ENCODE results near the gene AVPI1.
"Not testable (repeated sequence)": the region's sequence is repeated elsewhere in the genome, so short reads cannot be mapped to it uniquely, and the experiment has no call there.

The AVPI1 gene

DNA sequence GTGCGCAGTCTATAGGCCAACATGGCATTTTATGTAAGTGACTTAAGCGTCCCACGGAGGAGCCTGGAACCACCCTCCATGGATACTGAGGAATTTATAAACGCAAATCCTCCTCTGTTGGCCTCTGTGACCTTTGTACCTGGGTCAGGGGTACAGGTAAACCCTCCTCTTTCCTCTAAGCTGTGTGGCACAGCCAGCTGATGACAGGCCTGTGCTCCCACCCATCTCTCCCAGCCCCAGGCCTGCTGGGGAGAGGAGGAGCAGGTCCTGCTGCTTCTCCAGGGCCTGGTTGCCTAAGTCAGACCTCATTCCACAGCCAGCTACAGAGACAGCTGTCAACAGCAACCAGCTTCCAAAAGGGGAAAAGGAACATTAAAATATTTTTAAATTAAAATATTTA is 5.0 kb downstream of the AVPI1 start:
- DNase-seq = no peak

DNA sequence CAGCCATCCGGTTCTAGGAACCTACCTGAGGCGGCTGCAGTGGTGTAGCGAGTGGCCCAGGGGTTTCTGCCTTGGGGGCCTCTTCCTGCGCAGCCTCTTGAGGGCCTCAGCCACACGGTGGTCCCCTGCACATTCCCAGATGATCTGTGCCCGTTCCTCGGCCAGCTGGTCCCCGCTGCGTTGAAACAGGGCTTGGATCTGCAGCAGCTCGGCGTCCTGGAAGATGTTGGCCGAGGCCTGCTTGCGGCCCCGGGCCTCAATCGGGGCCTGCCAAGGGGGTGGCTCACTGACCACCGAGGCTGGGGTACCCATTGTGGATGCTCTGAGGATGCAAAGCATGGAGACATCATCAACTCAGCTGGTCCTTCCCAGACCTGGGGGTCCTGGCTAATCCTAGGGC is 7.4 kb downstream of the AVPI1 start:
- no peak for DNase-seq

DNA sequence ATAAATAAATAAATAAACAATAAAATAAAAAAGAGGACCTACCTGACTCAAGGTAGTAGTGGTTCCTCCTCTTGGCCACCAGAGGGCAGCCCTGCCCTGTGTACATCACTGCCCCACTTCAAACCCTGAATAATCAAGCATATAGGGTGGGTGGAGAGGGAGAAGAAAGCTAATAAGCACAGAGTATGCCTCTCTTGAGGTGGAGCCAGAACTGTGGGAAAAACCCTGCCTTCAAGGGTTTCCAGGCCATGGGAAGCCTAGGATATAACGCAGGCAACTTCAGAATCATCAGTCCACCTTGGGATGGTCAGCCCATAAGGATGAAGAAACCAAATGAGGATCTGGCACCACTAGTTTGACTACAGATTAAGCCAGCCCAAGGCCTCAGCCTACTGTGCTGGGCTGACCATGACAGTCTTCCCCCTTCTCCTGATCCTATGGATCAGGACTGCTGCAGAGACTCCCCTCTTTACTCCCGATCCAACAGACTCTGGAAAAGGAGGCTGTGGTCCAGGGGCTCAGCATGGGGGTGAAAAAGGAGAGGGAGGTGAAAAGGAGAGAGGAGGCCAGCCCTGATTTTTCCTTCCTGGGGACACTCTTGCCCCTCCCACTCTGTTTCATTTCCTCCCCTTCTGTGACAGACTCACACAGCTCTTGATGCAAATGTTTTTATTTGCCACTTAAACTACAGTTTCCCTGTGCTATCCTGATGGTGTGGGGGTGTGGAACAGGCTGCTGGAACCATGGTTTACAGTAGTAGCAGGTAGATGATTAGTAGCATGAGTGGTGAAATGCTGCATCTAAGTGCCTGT is 10.1 kb downstream of the AVPI1 start:
- no peak for DNase-seq

DNA sequence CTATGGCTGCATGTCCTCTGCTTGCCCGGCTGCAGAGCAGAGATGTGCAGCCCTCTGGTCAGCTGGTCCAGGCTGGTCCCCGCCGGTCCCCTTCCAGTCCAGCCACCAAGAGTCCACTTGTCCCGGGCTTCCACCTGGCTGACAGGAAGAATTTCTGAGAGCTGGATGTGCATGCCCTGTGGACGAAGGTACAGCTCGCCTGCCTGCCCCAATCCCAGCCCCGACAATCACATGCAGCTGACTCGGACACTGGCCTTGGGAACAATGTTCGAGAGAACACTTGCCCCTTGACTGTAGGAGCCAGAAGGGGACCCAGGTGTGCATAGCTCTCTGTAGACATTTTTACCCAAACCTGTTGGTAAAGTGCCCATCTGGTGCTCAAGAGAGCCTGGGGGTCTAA is 11.8 kb downstream of the AVPI1 start:
- DNase-seq = no peak

DNA sequence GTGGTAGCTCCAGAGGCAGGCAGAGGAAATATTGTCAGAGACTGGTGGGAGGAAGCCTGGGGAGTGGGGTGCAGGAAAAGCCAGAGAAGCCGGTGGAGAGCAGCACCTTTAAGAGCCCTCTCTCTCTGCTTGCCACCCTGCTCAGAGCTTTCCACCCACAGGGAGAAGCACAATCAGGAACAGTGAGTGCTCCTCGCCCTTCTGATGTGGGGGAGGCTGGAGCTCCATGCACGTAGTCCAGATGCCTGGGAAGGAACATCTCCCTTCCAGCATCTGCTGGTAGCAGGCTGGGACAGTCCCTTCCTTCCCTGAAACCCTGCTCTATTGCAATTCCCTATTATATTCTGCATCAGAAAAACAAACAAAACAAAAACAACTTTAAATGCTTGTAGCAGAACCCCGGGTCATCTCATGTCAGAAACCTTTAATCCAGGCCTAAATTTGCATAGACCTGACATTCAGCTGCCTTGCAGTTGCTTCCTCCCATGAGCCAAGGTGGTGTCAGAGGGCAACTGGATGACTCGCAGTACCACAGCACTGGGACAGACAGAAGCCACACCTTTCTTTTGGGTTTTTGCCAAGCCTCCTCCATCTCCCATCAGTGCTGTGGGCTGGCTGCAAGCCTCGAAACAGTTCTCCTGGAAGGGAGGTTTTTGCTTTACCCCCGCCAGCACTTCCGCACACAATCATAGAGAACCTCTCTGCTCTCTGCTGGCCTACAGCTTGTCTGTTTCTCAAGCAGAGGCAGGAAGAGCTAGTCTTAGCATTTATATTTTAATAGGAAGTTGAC is 13.1 kb downstream of the AVPI1 start:
- no peak for DNase-seq

DNA sequence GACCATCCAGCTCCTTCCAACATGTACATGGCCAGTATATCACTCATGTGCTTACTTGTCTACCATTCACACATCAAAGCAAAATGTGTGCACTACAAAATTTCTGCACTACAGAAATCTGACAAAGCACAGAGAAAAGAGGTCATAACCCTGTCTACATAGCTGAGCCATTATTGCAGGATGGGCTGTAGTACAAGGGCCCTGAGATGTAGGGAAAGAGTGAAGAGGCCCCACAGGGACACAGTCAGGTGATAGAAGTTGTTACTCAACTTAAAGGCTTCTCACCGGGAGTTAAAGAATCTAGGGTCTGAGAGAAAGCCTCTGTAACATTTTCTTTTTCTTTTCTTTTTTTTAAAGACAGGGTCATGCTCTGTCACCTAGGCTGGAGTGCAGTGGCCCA is 17.5 kb downstream of the AVPI1 start:
- no peak for DNase-seq

DNA sequence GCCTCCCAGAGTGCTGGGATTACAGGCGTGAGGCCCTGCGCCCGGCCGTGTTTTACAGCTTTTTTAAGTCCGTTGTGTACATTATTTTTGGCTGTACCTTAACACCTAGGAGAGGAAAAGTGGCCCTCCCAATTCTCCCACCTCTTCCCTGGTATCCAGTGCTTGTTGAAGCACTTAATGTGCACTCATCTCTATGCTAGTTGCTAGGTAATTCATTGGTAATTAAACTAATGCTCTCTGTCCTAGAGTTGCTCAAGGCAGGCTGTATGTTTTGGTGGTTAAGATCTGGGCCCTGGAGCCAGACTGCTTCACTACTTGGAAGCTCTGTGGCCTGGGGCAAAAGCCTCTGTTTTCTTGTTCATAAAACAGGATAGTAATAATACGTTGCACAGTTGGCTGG is 19.6 kb downstream of the AVPI1 start:
- DNase-seq = no peak

DNA sequence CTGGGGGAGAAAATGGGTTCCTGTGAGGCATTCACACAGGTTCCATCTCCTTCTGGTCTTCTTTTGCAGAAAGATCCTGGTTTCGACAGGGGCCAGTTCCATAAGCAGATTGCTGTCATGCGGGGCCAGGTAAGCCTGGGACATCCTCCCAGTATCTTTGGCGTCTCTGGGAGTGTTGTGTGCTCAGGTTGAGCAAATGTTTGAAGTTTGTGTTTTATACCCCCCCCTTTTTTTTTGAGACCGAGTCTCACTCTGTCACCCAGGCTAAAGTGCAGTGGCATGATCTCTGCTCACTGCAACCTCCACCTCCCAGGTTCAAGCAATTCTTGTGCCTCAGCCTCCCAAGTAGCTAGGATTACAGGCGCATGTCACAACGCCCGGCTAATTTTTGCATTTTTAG is 20.0 kb downstream of the AVPI1 start:
- no peak for DNase-seq

DNA sequence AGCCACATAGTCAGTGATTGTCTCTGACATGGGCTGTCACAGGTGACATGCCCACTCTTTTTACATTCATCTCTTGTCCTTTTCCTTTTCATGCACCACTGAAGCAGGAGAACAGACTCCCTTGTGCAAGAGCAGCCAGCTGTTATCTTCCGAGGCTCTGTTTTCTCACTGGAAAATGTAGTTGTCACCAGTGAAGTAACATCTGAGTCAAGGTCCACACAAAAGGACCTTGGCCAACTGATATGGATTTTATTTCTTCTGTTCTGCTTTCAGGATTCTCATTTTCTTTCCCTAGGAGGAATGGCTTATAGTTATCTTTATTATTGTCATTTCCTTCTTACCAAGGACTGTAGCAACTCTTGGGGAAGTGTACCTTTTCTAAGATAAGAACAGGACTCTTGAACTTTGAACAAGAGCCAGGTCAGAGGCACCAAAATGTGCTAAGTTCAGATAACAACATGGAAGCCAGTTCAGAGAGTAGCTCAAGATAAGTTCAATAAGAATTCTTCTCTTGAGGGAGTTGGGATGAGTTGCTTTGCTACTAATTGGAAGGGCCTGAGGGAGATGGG is 22.7 kb downstream of the AVPI1 start:
- no peak for DNase-seq

DNA sequence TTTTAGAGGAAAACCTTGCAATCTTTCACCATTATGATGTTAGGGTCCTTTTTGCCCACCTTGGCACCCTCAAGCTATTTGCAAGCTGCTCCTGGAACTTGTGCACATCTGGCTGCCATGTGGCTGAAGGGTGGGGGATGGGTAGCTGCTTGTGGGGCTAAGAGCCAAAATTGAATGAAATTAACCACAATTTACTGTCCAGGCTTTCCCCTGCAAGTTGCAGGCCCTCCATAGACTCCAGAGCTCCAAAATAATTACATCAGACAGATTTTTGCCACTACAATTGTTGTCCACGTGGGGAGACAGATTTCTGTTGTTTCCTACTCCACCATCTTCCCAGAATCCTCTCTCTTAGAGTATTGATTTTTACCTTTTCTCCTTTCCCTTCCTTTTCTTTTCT is 27.5 kb downstream of the AVPI1 start:
- no peak for DNase-seq

DNA sequence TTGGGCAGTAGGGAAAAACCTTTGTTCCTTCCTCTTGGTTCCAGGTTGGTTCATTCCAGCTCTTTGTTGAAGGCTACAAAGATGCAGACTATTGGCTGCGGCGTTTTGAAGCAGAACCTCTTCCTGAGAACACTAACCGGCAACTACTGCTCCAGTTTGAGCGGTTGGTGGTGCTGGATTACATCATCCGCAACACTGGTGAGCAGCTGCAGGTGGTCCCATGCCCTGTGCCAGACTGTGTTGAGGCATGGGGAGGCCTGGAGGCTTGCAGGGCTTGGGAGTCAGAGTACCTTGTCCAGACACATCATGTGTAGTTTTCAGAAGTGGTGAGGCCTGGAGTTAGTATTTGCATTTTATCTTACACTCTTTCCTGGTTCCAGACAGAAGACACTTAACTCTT is 30.3 kb downstream of the AVPI1 start:
- no peak for DNase-seq

DNA sequence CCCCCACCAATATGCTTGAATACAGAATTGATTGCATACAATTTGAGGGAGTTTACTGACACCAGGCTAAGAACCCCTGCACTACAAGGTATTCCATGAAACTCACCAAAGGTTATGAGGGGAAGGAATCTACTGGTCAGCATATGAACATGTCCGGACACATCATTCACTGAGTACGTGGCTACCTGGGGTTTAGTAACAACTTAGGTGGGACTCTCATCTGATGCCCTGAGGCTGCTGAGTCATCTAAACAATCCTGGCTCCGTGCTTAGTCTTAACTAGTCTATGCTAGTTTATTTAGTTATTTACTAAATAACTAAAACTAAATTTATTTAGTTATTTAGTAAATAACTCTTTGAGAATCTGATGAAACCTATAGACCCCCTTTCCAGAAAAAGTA is 35.3 kb downstream of the AVPI1 start:
- DNase-seq = peak; percentile 57

DNA sequence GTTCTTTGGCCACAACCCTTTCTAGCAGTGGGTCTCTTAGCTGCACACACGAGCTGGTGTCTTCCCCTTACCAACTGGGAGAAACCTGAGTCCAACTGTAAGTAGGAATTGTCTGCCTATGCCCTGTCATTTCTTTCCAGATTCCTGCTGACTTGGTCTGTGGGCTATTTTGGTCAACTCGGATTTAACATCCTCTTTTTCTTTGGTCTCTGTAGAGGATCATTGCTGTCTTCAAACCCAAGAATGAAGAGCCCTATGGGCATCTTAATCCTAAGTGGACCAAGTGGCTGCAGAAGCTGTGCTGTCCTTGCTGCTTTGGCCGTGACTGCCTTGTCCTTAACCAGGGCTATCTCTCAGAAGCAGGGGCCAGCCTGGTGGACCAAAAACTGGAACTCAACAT is 36.3 kb downstream of the AVPI1 start:
- no peak for DNase-seq

DNA sequence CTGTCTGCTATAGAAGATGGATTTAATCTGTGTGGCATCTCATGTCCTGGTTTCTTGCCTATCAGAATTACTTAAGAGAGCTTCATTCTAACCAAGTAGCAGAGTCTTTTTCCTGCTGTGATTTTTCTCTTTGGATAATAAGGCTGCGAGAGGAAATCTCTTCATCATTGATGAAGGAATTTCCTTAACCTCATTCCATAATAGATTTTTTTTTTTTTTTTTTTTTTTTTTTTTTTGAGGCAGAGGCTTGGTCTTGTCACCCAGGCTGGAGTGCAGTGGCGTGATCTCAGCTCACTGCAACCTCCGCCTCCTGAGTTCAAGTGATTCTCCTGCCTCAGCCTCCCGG is 37.7 kb downstream of the AVPI1 start:
- not testable (repeated sequence) for DNase-seq

DNA sequence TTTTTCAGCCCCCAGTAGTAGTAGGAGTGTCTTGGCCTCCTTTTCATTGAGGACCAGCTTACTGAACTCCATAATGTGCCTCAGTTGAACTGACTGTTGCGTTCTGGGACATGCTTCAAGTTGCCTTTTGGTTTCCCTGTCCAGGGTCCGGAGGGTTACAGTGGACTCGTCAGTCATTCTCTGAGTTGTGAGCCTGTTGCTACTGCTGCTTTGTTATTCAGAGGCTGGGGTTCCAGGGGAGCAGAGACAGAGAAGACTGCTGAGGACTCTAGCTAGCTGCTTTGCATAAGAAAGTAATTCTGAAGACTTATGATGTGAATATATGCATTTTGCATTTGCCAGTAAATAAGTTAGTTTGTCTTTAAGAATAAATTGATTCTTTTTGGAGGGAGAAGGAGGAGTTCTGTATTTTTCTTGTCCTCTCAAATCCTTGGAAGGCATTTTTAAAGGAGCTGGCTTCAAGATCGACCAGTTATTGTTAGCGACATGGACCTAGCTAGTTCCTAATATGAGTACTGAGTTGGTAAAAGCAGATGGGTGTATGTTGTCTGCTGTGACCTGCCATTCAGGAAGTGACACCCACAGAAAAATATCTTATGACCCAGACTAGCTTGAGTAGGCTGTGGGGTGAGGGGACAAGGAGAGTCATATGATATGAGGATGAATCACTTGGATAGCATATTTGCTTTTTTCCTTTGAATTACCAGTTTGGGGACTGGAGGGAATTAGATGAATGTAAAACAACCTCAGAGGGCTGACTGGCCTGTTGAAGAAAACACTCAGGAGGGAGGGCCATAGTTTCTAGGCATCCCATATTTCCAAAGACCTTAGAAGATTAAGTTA is 38.3 kb downstream of the AVPI1 start:
- DNase-seq = peak; percentile 49

DNA sequence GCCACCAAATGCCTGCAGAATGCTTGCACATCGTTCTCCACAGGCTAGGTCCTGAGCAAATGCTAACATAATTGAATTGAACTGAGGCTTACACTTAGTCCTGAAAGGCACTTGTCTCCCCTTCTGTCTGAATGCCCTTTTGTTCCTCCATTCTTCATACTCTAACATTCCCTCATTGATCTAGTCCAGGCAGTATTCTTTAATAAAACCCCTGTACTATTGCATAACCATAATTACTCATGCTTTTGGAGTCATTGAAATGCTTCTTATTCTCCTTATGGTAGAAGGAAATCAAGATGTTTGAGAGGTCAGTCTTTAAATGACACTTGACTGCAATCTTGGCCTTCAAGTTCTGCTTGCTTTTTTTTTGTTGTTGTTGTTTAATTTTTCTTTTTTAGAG is 39.5 kb downstream of the AVPI1 start:
- DNase-seq = no peak

DNA sequence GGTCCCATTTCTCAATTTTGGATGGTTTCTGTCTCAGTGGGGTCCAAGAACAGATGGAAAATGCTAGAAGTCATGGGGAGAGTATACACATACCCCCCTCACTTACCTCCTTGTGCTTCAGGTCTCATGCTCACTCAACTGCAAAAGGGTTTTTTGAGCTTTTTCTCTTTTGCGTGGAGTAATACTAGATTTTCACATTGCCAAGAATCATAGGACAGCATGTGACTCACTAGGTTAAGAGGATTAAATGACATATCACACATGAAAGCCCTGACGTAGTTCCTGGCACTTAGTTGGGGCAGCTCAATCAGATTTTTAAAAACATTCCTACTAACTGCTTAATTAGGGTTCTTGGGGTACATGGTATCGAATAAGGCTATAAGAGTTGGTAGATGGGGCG is 42.1 kb downstream of the AVPI1 start:
- DNase-seq = no peak

DNA sequence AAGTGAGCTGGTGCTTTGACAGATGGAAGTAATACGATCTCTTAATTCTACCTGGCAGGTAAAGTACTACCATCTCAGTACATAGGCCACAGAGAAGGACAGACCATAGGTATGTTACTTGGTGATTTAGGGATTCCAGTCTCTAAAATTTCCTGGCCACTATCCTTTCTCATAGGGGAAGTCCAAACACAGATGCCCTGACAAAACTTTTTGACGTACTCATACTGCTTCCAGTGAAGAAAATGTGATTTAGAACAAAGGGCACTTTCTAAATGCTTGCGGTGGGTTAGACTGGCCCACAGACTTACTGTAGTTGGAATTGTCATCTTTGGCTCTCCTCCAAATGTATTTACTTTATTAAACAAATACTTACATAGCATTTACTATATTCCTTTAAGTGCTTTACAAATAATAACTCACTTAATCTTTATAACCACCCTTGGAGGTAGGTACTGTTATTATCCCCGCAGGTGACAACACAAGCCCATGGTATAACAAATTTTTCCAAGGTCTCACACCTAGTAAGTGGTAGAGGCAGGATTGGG is 43.5 kb downstream of the AVPI1 start:
- no peak for DNase-seq

DNA sequence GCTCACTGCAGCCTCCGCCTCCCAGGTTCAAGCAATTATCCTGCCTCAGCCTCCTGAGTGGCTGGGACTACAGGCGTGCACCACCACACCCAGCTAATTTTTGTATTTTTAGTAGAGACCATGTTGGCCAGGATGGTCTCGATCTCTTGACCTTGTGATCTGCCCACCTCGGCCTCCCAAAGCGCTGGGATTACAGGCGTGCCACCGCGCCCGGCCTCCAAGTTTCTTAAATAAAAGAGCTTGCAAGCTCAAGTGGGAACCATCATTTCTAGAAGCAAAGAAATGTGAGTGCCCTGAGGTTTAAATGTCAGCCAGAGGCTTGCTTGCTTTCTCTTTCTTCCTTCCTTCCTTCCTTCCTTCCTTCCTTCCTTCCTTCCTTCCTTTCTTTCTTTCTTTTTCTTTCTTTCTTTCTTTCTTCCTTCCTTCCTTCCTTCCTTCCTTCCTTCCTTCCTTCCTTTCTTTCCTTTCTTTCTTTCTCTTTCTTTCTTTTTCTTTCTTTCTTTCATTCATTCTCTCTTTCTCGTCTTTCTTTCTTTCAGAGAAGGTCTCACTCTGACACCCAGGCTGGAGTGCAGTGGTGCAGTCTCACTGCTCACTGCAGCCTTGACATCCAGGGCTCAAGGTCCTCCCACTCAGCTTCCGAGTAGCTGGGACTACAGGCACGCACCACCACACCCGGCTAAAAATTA is 44.4 kb downstream of the AVPI1 start:
- DNase-seq = not testable (repeated sequence)

DNA sequence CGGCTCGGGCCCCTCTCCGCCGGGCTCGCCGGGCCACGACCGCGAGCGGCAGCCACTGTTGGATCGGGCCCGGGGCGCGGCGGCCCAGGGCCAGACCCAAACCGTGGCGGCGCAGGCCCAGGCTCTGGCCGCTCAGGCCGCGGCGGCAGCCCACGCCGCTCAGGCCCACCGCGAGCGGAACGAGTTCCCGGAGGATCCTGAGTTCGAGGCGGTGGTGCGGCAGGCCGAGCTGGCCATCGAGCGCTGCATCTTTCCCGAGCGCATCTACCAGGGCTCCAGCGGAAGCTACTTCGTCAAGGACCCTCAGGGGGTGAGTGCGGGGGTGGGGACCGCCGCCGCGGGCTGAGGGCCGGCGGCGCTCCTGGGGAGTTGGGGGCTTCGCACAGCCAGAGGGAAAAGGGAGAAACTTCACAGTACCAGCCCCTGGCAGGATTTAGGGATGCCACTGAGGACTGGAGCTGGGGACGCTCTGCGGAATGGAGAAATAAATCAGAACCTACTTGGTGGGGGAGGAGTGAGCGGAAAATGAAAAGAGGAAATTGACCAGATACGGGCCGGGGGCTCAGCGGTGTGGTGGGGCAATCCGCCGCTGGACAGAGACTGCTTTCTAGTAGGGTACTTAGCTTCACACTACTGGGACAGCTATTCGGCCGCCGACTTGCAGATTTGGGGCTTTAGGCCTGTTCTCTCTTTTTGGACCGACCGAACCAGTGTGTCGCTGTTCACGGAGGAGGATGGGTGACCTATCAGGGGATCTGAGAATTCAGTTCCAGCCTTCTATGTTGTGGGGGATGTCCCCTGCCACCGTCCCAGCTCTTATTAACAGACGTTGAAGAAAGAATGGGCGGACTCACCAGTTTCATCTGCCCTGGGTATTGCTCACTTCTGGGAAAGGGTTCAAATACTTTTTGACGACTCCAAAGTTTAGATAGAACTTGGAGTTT is 45.9 kb downstream of the AVPI1 start:
- DNase-seq = no peak

DNA sequence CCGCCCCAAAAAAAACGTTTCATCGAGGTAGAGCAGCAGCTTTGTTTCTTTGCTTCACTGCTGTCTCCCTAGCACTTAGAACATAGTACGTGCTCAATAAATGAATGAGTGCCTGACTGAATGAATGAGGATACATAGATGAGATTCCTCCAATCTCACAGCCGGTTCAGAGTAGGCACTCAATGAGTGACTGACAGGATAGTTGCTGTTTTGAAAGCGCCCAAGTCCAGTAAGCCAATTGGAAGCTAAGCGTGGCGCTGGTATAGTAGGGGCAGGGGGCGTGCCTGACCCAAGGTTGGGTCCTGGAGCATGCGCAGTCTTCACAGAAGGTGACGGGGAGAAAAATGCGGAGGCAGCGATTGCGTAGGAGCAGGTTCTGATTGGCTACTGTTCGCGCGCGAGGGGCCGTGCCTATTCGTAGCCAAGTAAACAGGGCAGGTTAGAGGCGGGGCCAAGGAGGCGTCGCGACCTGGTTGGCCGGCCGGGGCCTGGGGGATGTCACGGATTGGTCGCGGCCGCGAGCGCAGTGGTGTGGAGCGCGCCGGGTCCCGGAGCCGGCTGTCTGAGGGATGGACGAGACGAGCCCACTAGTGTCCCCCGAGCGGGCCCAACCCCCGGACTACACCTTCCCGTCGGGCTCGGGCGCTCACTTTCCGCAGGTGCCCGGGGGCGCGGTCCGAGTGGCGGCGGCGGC is 46.7 kb downstream of the AVPI1 start, which contains the start of gene PI4K2A:
Gene PI4K2A, plus strand, starts transcription at position 498 of the 694 bp plus-strand sequence. Its CDS starts 72 bp downstream, at position 570.
- peak; percentile 90 for DNase-seq
